CD14-positive monocyte (primary cell): ENCODE results near the gene XRN1. TPM values are rescaled to one million over a fixed set of nuclear protein-coding genes. Genes with fewer than 3 reads are reported as not detected.
A peak's percentile ranks its signal among the peaks of the same experiment; 100 is the strongest.
"Not testable (repeated sequence)": the region's sequence is repeated elsewhere in the genome, so short reads cannot be mapped to it uniquely, and the experiment has no call there.

Source experiments
- DNase-seq, 3 donors: peaks; one replicate each; pipeline ENCODE4 v3.0.0-alpha.2; 2011 to 2022
- H2AFZ ChIP-seq: 2 replicates; pipeline ENCODE4 v1.6.0; 2012; ENCODE audit warnings: mild to moderate bottlenecking, low read depth, low read length, inconsistent platforms; ENCODE audit not compliant: insufficient read depth, poor library complexity, severe bottlenecking
- H3K27ac ChIP-seq, 2 donors: 1 replicate in 1 of 2; 2 replicates in 1 of 2; pipeline ENCODE4 v1.5.1; 2012 to 2013; ENCODE audit warnings: low read length in 2 of 2, control low read depth in 1 of 2, inconsistent platforms in 1 of 2, low read depth in 1 of 2, mild to moderate bottlenecking in 1 of 2
- H3K27me3 ChIP-seq, 2 donors: one replicate each; pipeline versions ENCODE4 v1.6.0 to v1.6.1; 2011 to 2013; ENCODE audit warnings: low read length in 2 of 2; ENCODE audit not compliant: control insufficient read depth in 2 of 2, insufficient read depth in 2 of 2
- H3K36me3 ChIP-seq, 2 donors: replicated peaks in 1 of 2; 1 replicate in 1 of 2; 2 replicates in 1 of 2; pipeline versions ENCODE4 v1.5.1 to v1.6.1; 2012 to 2013; ENCODE audit warnings: low read length in 2 of 2, control low read depth in 1 of 2, inconsistent platforms in 1 of 2, mild to moderate bottlenecking in 1 of 2; ENCODE audit not compliant: insufficient read depth in 2 of 2, control insufficient read depth in 1 of 2
- H3K4me1 ChIP-seq, 2 donors: 1 replicate in 1 of 2; 2 replicates in 1 of 2; pipeline versions ENCODE4 v1.5.1 to v1.6.1; 2012 to 2013; ENCODE audit warnings: low read length in 2 of 2, control low read depth in 1 of 2, inconsistent platforms in 1 of 2, mild to moderate bottlenecking in 1 of 2, moderate library complexity in 1 of 2; ENCODE audit not compliant: insufficient read depth in 2 of 2, control insufficient read depth in 1 of 2
- H3K4me2 ChIP-seq: replicated peaks from 2 replicates; pipeline ENCODE3; 2012; ENCODE audit warnings: low read length, moderate library complexity, mild to moderate bottlenecking; ENCODE audit not compliant: poor library complexity, severe bottlenecking; ENCODE audit errors: extremely low read depth
- H3K4me3 ChIP-seq, 3 experiments: fragments of 200-600 bp in 1 of 3; sonication (generic) in 1 of 3; replicated peaks in 1 of 3; 1 replicate in 2 of 3; 2 replicates in 1 of 3; pipeline ENCODE4 v1.5.1; 2011 to 2013; ENCODE audit warnings: low read length in 3 of 3, mild to moderate bottlenecking in 3 of 3, control low read depth in 2 of 3, low read depth in 2 of 3, inconsistent platforms in 1 of 3, moderate library complexity in 1 of 3
- H3K79me2 ChIP-seq: 2 replicates; pipeline ENCODE4 v1.6.0; 2012; ENCODE audit warnings: mild to moderate bottlenecking, control low read depth, inconsistent platforms, low read length, moderate library complexity; ENCODE audit not compliant: insufficient read depth
- H3K9ac ChIP-seq: 2 replicates; pipeline ENCODE4 v1.6.0; 2017; ENCODE audit warnings: low read length, mild to moderate bottlenecking; ENCODE audit not compliant: insufficient read depth, poor library complexity, severe bottlenecking
- H3K9me3 ChIP-seq, 2 donors: replicated peaks in 1 of 2; 1 replicate in 1 of 2; 2 replicates in 1 of 2; pipeline versions ENCODE4 v1.5.1 to v1.6.1; 2012 to 2013; ENCODE audit warnings: low read length in 2 of 2, control low read depth in 1 of 2; ENCODE audit not compliant: control insufficient read depth in 1 of 2, insufficient read depth in 1 of 2
- H4K20me1 ChIP-seq: 2 replicates; pipeline ENCODE4 v1.6.0; 2012; ENCODE audit warnings: mild to moderate bottlenecking, low read length, control low read depth, moderate library complexity; ENCODE audit not compliant: insufficient read depth
- H3K27ac Mint-ChIP-seq, 7 donors: one replicate each; pipeline ENCODE4 v1.8.0; 2020; ENCODE audit warnings: mild to moderate bottlenecking in 7 of 7, mixed read lengths in 7 of 7, moderate library complexity in 6 of 7, inconsistent platforms in 2 of 7
- H3K27me3 Mint-ChIP-seq, 3 donors: one replicate each; pipeline ENCODE4 v1.8.0; 2021 to 2022; ENCODE audit warnings: low read depth in 3 of 3, mild to moderate bottlenecking in 3 of 3, mixed read lengths in 3 of 3, moderate library complexity in 3 of 3, inconsistent platforms in 1 of 3
- H3K36me3 Mint-ChIP-seq, 2 donors: one replicate each; pipeline ENCODE4 v1.8.0; 2020; ENCODE audit warnings: mixed read lengths in 2 of 2, inconsistent platforms in 1 of 2, mild to moderate bottlenecking in 1 of 2
- H3K4me1 Mint-ChIP-seq: one replicate; pipeline ENCODE4 v1.8.0; 2020; ENCODE audit warnings: mild to moderate bottlenecking, mixed read lengths
- H3K4me3 Mint-ChIP-seq, 2 donors: one replicate each; pipeline ENCODE4 v1.8.0; 2020; ENCODE audit warnings: mild to moderate bottlenecking in 2 of 2, mixed read lengths in 2 of 2, moderate library complexity in 1 of 2
- H3K9me3 Mint-ChIP-seq, 7 donors: one replicate each; pipeline ENCODE4 v1.8.0; 2020 to 2022; ENCODE audit warnings: mixed read lengths in 7 of 7, mild to moderate bottlenecking in 6 of 7, moderate library complexity in 6 of 7, inconsistent platforms in 2 of 7
- CTCF ChIP-seq: fragments of 200-600 bp; IDR thresholded peaks from one replicate; pipeline ENCODE4 v1.8.0; 2022; ENCODE audit warnings: antibody characterized with exemption, mild to moderate bottlenecking
- WGBS: methylation state at CpG from one replicate; pipeline ENCODE4 v1.1.5; 2013; ENCODE audit warnings: missing lambda C conversion rate; ENCODE audit not compliant: insufficient coverage; 5-methylcytosine and 5-hydroxymethylcytosine counted together
- intact Hi-C, 2 donors: fragments of 100-400 bp; cut with micrococcal nuclease; formaldehyde crosslinking; loops; one replicate each; pipeline versions ENCODE4 v1.15.0 to v1.15.1; 2023
- polyA plus RNA-seq, 3 donors: library from polyadenylated mRNA; depleted of rRNA in 1 of 3; unstranded in 2 of 3; stranded (reverse) in 1 of 3; fragments of 300-500 nt in 2 of 3; fragments of >200 nt in 1 of 3; fragmentation: Illumina TruSeq in 2 of 3; gene quantifications; 1 replicate in 2 of 3; 2 replicates in 1 of 3; pipeline ENCODE4 v1.2.3, GENCODE V29; 2012 to 2021

The XRN1 gene
- polyA plus RNA-seq, 3 donors, result 8.6 to 47.9 (median 24.3) TPM

DNA sequence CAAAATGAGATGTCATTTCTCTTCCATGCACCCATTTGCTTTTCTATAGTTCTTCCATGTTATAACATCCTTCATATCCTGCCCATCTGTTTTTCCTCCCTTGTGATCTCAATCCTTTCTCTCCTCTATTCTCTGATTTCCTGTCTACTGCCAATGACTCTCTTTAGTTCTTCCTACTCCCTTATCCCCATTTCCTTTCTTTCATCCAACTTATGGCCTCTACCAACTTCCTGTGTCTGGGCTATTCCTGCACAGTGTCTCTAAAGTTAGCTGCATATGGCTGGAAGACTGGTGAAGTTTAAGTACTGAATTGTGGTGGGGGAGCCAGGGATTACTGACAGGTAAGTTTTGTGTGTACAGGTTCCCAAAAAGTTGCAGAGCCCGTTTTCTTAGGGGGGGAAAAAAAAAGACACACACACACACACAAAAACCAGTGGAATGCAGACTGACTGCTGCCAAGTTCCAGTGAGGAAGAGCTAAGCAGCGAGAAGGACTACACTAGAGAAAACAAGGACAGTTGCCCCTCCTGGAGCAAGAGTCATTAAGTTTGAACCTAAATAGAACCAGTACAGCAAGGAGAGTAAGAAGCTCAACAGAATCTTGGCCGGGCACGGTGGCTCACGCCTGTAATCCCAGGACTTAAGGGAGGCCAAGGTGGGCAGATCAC lies 28.8 kb downstream of the XRN1 start:
- no peaks in the 10 kb centered on the region for H3K4me1 Mint-ChIP-seq
- no peaks in the 10 kb centered on the region for H3K27me3 Mint-ChIP-seq
- Histone ChIP-seq H3K9ac (no peak overlapping the region), H3K4me3 (no peak overlapping the region), H3K4me2 (no peak overlapping the region), H3K9me3 (no peaks in the 10 kb centered on the region), H3K79me2 (no peaks in the 10 kb centered on the region), H4K20me1 (no peaks in the 10 kb centered on the region), H3K27ac (no peak overlapping the region), H3K4me1 (no peaks in the 10 kb centered on the region), H3K27me3 (no peaks in the 10 kb centered on the region), H2AFZ (no peak overlapping the region), H3K36me3 (peaks cover 86 to 100% of the 10 kb centered on the region in 2 donors)
- no peaks in the 10 kb centered on the region for H3K9me3 Mint-ChIP-seq
- no peak for DNase-seq
- WGBS, result 100% methylated on average over 4 of the region's 5 CpGs
- H3K4me3 Mint-ChIP-seq, result no peak overlapping the region
- TF ChIP-seq CTCF, result no peak
- H3K36me3 Mint-ChIP-seq, result peaks cover 65 to 88% of the 10 kb centered on the region in 2 donors
- intact Hi-C loops, result no loop called here
- H3K27ac Mint-ChIP-seq, result peak overlapping the region in 2 of 7 donors; percentile 0 to 6

DNA sequence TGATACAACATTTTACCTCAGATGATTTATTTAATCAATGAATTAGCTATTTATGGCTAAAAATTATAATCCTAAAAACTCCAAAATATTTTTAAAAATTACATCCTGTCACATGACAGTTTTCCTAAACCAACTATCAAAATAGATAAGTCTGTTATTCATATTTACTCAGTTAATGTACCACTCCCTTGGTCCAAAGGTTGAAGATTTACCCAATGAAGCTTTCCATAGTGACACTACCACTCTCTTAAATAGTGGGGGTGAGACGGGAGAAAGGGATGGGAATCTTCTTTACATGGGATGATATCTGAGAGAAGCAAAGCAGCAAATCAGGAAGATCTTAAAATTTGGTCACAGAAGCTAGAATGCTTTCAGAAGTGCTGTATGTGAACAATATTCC lies 30.5 kb downstream of the XRN1 start:
- Mint-ChIP-seq H3K4me1 (no peaks in the 10 kb centered on the region), H3K27me3 (no peaks in the 10 kb centered on the region), H3K4me3 (no peak overlapping the region), H3K36me3 (peaks cover 68 to 87% of the 10 kb centered on the region in 2 donors), H3K27ac (no peak overlapping the region), H3K9me3 (no peaks in the 10 kb centered on the region)
- WGBS, result no CpG with 5 or more reads among the region's 1 CpG
- Histone ChIP-seq H2AFZ (no peak overlapping the region), H3K79me2 (no peaks in the 10 kb centered on the region), H3K4me1 (no peaks in the 10 kb centered on the region), H3K9me3 (no peaks in the 10 kb centered on the region), H3K9ac (no peak overlapping the region), H3K27ac (no peak overlapping the region), H3K36me3 (peaks cover 87 to 100% of the 10 kb centered on the region in 2 donors), H3K27me3 (no peaks in the 10 kb centered on the region), H3K4me3 (no peak overlapping the region), H4K20me1 (no peaks in the 10 kb centered on the region), H3K4me2 (no peak overlapping the region)
- no peak for DNase-seq
- intact Hi-C loops, result no loop called here
- no peak for TF ChIP-seq CTCF

DNA sequence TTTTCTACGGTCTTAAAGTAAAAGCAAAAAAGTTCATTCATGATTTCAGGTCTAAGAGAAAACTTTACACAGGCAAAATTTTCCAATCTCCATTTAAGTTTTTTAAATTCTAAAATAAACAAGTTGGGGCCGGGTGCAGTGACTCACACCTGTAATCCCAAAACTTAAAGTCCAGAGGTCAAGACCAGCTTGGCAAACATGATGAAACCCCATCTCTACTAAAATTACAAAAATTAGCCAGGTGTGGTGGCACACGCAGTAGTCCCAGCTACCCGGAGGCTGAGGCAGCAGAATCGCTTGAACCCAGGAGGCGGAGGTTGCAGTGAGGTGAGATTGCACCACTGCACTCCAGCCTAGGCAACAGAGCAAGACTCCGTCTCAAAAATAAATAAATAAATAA lies 47.3 kb downstream of the XRN1 start:
- H3K36me3 ChIP-seq, result peaks cover 87 to 97% of the 10 kb centered on the region in 2 donors
- H3K27ac ChIP-seq, H3K4me3 Mint-ChIP-seq, intact Hi-C loops, H3K27me3 Mint-ChIP-seq, H3K9me3 Mint-ChIP-seq, H4K20me1 ChIP-seq, DNase-seq, H3K9ac ChIP-seq, H3K4me3 ChIP-seq, H3K27ac Mint-ChIP-seq, H3K4me1 Mint-ChIP-seq, H3K27me3 ChIP-seq, H3K4me1 ChIP-seq, H2AFZ ChIP-seq, H3K79me2 ChIP-seq, H3K4me2 ChIP-seq, H3K9me3 ChIP-seq: not testable (repeated sequence)
- WGBS, result no CpG with 5 or more reads among the region's 7 CpGs
- peaks cover 75 to 76% of the 10 kb centered on the region in 2 donors for H3K36me3 Mint-ChIP-seq
